GM23248 (cell line): Measurements from ENCODE around the gene ZNF717.

Source experiments
- EZH2 ChIP-seq: fragments of 200-600 bp; sonication (generic); IDR thresholded peaks from 2 replicates; pipeline ENCODE4 v1.6.1; 2018; ENCODE audit warnings: antibody characterized with exemption, mild to moderate bottlenecking; ENCODE audit not compliant: insufficient read depth, poor library complexity, severe bottlenecking
- EZH2phosphoT487 ChIP-seq: fragments of 200-600 bp; sonication (generic); IDR thresholded peaks from 2 replicates; pipeline ENCODE4 v1.6.1; 2018; ENCODE audit warnings: antibody characterized with exemption, moderate library complexity, mild to moderate bottlenecking, low read depth; ENCODE audit not compliant: insufficient read depth

DNA sequence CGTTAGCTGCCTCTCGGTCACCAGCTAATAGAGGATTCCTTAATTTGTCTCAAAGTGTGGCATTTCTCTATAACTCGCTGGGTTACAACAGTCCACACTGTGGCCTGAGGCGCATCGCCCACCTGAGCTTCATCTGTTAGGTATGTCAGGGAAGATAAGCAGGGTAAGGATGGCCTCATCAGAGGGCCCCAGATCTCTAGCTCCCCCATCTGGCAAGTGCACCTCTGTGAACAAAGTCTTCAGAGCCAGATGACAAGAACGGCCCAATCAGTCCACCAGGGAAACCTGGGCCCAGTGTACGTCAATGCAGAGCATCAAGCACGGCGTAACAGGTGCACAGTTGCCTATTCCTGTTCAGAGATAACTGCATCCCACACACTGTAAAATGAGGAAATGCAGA lies 98.0 kb downstream of the ZNF717 start:
- TF ChIP-seq EZH2 (no peak), EZH2phosphoT487 (no peak)
